SH-SY5Y (cell line): ENCODE measurements around the gene PCSK7.

Experiments used
- GATA2 ChIP-seq: IDR thresholded peaks from 2 replicates; pipeline ENCODE4 v1.6.1; 2011; ENCODE audit warnings: mild to moderate bottlenecking, low read depth, low read length
- GATA3 ChIP-seq: IDR thresholded peaks from 2 replicates; pipeline ENCODE4 v1.6.1; 2011; ENCODE audit warnings: low read depth, mild to moderate bottlenecking, low read length, moderate library complexity

PCSK7 gene

GRCh38 chr11:117195761-117196160 lies 36.1 kb downstream of the PCSK7 start:
- no peak for TF ChIP-seq GATA2
- TF ChIP-seq GATA3: no peak

GRCh38 chr11:117195258-117195657 lies 36.6 kb downstream of the PCSK7 start:
- TF ChIP-seq GATA3 (no peak), GATA2 (no peak)

- no peak for TF ChIP-seq GATA2
Measured at GRCh38 chr11:117194267-117194666, 37.6 kb downstream of the PCSK7 start.

- TF ChIP-seq GATA2: no peak
- no peak for TF ChIP-seq GATA3
Measured at GRCh38 chr11:117193130-117194020, 38.5 kb downstream of the PCSK7 start.

GRCh38 chr11:117192401-117192875 lies 39.4 kb downstream of the PCSK7 start:
- TF ChIP-seq GATA2 (no peak), GATA3 (no peak)

GRCh38 chr11:117191680-117192400 lies 40.0 kb downstream of the PCSK7 start:
- TF ChIP-seq GATA2 (no peak), GATA3 (no peak)

- no peak for TF ChIP-seq GATA2
- no peak for TF ChIP-seq GATA3
Measured at GRCh38 chr11:117189941-117190544, 41.8 kb downstream of the PCSK7 start.

- TF ChIP-seq GATA3 (no peak), GATA2 (no peak)
Measured at GRCh38 chr11:117189191-117189940, 42.5 kb downstream of the PCSK7 start.

GRCh38 chr11:117188620-117189081 lies 43.2 kb downstream of the PCSK7 start:
- no peak for TF ChIP-seq GATA2
- no peak for TF ChIP-seq GATA3

GRCh38 chr11:117187799-117188481 lies 43.9 kb downstream of the PCSK7 start:
- TF ChIP-seq GATA3 (no peak), GATA2 (no peak)

GRCh38 chr11:117187428-117187798 lies 44.5 kb downstream of the PCSK7 start:
- no peak for TF ChIP-seq GATA2
- no peak for TF ChIP-seq GATA3

GRCh38 chr11:117187007-117187406 lies 44.9 kb downstream of the PCSK7 start:
- TF ChIP-seq GATA2 (no peak), GATA3 (no peak)

- TF ChIP-seq GATA3: no peak
- TF ChIP-seq GATA2: no peak
Measured at GRCh38 chr11:117186431-117186761, 45.5 kb downstream of the PCSK7 start.
